SK-N-SH (cell line): Measurements from ENCODE around the gene DMAC1.

Experiments used
- CTCF ChIP-seq: fragments of 200-600 bp; sonication (generic); IDR thresholded peaks from 2 replicates; pipeline ENCODE4 v1.6.1; 2017; ENCODE audit warnings: antibody characterized with exemption, mild to moderate bottlenecking, moderate library complexity
- ELF1 ChIP-seq: IDR thresholded peaks from 2 replicates; pipeline ENCODE4 v1.4.0; 2012
- EZH2phosphoT487 ChIP-seq: fragments of 200-600 bp; sonication (generic); IDR thresholded peaks from 2 replicates; pipeline ENCODE4 v1.6.1; 2017; ENCODE audit warnings: low read depth, mixed run types, mild to moderate bottlenecking, antibody characterized with exemption, moderate library complexity, borderline replicate concordance
- FOXM1 ChIP-seq: IDR thresholded peaks from 2 replicates; pipeline ENCODE4 v1.4.0; 2012; ENCODE audit warnings: low read depth, mild to moderate bottlenecking
- GABPA ChIP-seq: IDR thresholded peaks from 2 replicates; pipeline ENCODE4 v1.4.0; 2012; ENCODE audit warnings: low read depth, mild to moderate bottlenecking
- MEF2A ChIP-seq: IDR thresholded peaks from 2 replicates; pipeline ENCODE4 v1.4.0; 2012; ENCODE audit warnings: low read depth, borderline replicate concordance
- MXI1 ChIP-seq: IDR thresholded peaks from 2 replicates; pipeline ENCODE4 v1.6.1; 2012; ENCODE audit warnings: mild to moderate bottlenecking, low read depth, low read length, improper control_type of control experiment
- POLR2AphosphoS5 ChIP-seq: IDR thresholded peaks from 2 replicates; pipeline ENCODE4 v1.6.1; 2012; ENCODE audit warnings: low read depth, low read length
- USF1 ChIP-seq: IDR thresholded peaks from 2 replicates; pipeline ENCODE4 v1.4.0; 2012; ENCODE audit warnings: low read depth, borderline replicate concordance

GRCh38 chr9:7794196-7794595 lies 5.4 kb downstream of the DMAC1 start:
- TF ChIP-seq CTCF, result no peak
- no peak for TF ChIP-seq GABPA
- no peak for TF ChIP-seq FOXM1
- TF ChIP-seq USF1, result no peak
- no peak for TF ChIP-seq POLR2AphosphoS5
- TF ChIP-seq EZH2phosphoT487, result no peak
- TF ChIP-seq MEF2A, result no peak
- TF ChIP-seq MXI1, result no peak
- TF ChIP-seq ELF1, result no peak
